HK-2 (cell line): ENCODE data around the gene CENPW.

ENCODE experiments used
- DNase-seq: peaks from one replicate; pipeline ENCODE4 v3.0.0-alpha.2; 2018; ENCODE audit not compliant: unreplicated experiment

CENPW gene

DNA sequence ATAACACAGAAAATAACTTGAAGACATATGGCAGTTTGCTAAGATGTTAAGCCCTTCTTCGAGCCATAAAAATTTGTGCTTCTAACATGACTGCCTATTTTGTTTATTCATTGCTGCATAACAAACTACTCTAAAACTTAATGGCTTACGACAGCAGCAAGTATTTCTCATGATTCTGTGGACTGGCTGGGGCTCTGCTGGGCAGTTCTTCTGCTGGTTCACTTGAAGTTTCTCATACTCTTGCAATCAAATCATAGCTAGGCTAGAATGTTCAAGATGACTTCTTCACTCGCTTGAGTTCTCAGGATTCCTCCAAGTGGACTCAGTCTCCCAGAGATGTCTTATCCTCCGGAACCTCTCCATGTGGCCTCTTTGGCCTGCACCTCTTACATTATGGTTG is 33.4 kb downstream of the CENPW start:
- DNase-seq = no peak

DNA sequence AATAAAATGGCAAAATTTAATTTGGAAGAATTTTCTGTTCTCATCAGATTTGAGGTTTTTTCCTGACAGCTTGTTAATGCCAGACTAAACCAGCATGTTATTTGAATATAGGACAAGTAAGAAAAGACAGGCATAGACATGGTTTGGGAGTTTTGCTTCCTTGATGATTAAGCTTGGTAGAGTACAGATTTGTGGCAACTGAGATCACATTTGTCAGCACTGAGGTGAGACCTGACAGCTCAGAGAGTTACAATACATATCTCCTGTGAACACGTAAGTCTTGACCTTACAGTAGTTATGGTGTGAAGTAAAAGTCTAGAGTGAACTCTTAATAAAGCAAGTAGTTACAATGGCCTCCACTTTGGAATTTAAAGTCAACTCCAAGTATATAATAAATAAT is 34.5 kb downstream of the CENPW start:
- no peak for DNase-seq

GRCh38 chr6:126376682-126377081 is 36.8 kb downstream of the CENPW start:
- DNase-seq = no peak

DNA sequence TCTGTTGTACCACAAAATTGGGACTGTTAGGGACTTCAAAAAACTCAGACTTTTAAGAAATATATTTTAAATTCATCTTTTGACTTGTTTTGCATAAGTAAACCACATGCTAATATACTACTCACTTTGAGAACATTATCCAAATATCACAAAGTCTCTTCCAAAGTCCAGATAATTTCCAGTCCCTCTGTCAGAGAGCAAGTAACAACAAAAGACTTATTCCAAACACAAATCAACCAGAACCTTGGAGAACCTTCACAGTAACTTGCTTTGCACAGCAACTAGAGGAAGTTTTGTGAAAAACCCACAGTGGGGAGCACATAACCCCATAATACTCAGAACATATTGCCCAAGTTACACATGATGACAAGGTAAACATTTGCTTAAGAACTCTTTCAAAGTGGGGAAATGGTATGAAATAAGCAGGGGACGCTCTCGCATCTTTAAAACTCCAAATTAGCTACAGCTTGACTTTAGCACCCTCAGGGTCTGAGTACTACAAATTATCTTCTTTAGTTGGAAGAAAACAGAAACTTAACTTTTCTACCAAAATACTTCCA is 37.8 kb downstream of the CENPW start:
- DNase-seq = no peak

GRCh38 chr6:126380072-126380583 is 40.2 kb downstream of the CENPW start:
- DNase-seq = no peak

- no peak for DNase-seq
Measured at GRCh38 chr6:126381498-126381897, 41.6 kb downstream of the CENPW start.

- DNase-seq = no peak
Measured at GRCh38 chr6:126383203-126383602, 43.3 kb downstream of the CENPW start.

- DNase-seq = no peak
Measured at GRCh38 chr6:126385536-126385935, 45.6 kb downstream of the CENPW start.

DNA sequence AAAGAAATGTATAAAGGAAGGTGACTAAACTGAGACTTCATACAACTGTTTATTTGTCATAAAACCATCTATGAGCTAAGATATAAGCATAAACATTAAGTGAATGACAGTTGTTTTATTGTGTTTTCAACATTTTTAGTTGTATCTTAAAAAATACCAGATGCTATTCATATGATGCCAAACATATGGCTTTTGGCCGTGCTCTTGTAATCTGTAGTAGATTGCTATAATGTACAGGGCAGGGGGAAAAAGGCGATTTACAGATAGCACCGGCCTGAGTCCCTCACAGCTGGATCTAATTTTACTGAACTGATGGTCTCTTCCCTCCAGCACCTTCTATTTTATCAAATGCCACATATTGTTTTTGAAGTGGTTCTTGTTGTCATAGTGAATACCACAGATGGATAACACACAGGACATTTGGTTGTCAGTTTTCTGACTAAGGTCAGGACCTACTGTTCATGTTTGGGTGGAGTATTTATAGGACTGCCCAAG is 48.2 kb downstream of the CENPW start:
- DNase-seq = no peak

GRCh38 chr6:126396131-126396530 is 56.2 kb downstream of the CENPW start:
- DNase-seq = no peak
